Stimulated activated CD4-positive, alpha-beta T cell treated with anti-CD3 and anti-CD28 coated beads, Interleukin-12 subunit alpha, Interleukin-12 subunit beta, amount 100 ng/mL, for 4 hours (primary cell): ENCODE measurements around the gene KIAA0930.

Experiments used
- DNase-seq: peaks from one replicate; pipeline ENCODE4 v3.0.0-alpha.2; 2020

KIAA0930 gene

GRCh38 chr22:45237065-45237990 lies 3.4 kb downstream of the KIAA0930 start:
- no peak for DNase-seq

GRCh38 chr22:45235851-45236342 lies 4.8 kb downstream of the KIAA0930 start:
- DNase-seq: no peak

- DNase-seq: no peak
Measured at GRCh38 chr22:45235101-45235777, 5.5 kb downstream of the KIAA0930 start.

- DNase-seq: no peak
Measured at GRCh38 chr22:45233827-45234226, 6.9 kb downstream of the KIAA0930 start.

GRCh38 chr22:45233386-45233785 lies 7.3 kb downstream of the KIAA0930 start:
- DNase-seq: no peak

GRCh38 chr22:45231293-45231692 lies 9.4 kb downstream of the KIAA0930 start:
- DNase-seq: no peak

GRCh38 chr22:45230026-45230721 lies 10.5 kb downstream of the KIAA0930 start:
- no peak for DNase-seq

- no peak for DNase-seq
Measured at GRCh38 chr22:45229181-45229580, 11.5 kb downstream of the KIAA0930 start.

GRCh38 chr22:45228401-45228754 lies 12.3 kb downstream of the KIAA0930 start:
- DNase-seq: no peak

GRCh38 chr22:45227645-45228400 lies 12.9 kb downstream of the KIAA0930 start:
- no peak for DNase-seq

- DNase-seq: no peak
Measured at GRCh38 chr22:45226503-45227186, 14.0 kb downstream of the KIAA0930 start.

GRCh38 chr22:45225732-45226502 lies 14.8 kb downstream of the KIAA0930 start:
- no peak for DNase-seq

- no peak for DNase-seq
Measured at GRCh38 chr22:45224988-45225731, 15.5 kb downstream of the KIAA0930 start.

- no peak for DNase-seq
Measured at GRCh38 chr22:45224331-45224730, 16.4 kb downstream of the KIAA0930 start.

GRCh38 chr22:45223304-45224117 lies 17.2 kb downstream of the KIAA0930 start:
- no peak for DNase-seq

GRCh38 chr22:45221201-45221600 lies 19.5 kb downstream of the KIAA0930 start:
- DNase-seq: no peak

GRCh38 chr22:45218976-45219375 lies 21.7 kb downstream of the KIAA0930 start:
- peak; percentile 16 for DNase-seq

GRCh38 chr22:45217806-45218205 lies 22.9 kb downstream of the KIAA0930 start:
- DNase-seq: no peak

- no peak for DNase-seq
Measured at GRCh38 chr22:45217345-45217744, 23.3 kb downstream of the KIAA0930 start.
